HG03039 (cell line): ENCODE data around the gene SSH3.

ENCODE experiments used
- ATAC-seq: cut with Tn5 transposase; IDR thresholded peaks from one replicate; pipeline ENCODE4 v1.9.1; 2021; ENCODE audit warnings: mild to moderate bottlenecking, moderate library complexity; ENCODE audit not compliant: unreplicated experiment

SSH3 gene

GRCh38 chr11:67289651-67290479 is 13.5 kb upstream of the SSH3 start:
- no peak for ATAC-seq

GRCh38 chr11:67290801-67291200 is 12.5 kb upstream of the SSH3 start:
- no peak for ATAC-seq

GRCh38 chr11:67291481-67292381 is 11.6 kb upstream of the SSH3 start:
- no peak for ATAC-seq

- ATAC-seq: no peak
Observed at GRCh38 chr11:67292671-67293070, 10.7 kb upstream of the SSH3 start.

GRCh38 chr11:67293090-67293489 is 10.2 kb upstream of the SSH3 start:
- no peak for ATAC-seq

- ATAC-seq: no peak
Observed at GRCh38 chr11:67295846-67296245, 7.5 kb upstream of the SSH3 start.

- no peak for ATAC-seq
Observed at GRCh38 chr11:67298786-67299185, 4.5 kb upstream of the SSH3 start.

- ATAC-seq: no peak
Observed at GRCh38 chr11:67299471-67300191, 3.7 kb upstream of the SSH3 start.

GRCh38 chr11:67300256-67300755 is 3.0 kb upstream of the SSH3 start:
- no peak for ATAC-seq

GRCh38 chr11:67300756-67301312 is 2.5 kb upstream of the SSH3 start:
- no peak for ATAC-seq

GRCh38 chr11:67301313-67301921 is 1.9 kb upstream of the SSH3 start:
- ATAC-seq: no peak

GRCh38 chr11:67301951-67302516 is 1.3 kb upstream of the SSH3 start:
- no peak for ATAC-seq

- no peak for ATAC-seq
Observed at GRCh38 chr11:67302571-67303131, 679 bp upstream of the SSH3 start.

GRCh38 chr11:67303835-67304411 is 593 bp downstream of the SSH3 start:
- ATAC-seq: no peak

GRCh38 chr11:67304511-67305113 is 1.3 kb downstream of the SSH3 start:
- ATAC-seq: no peak

GRCh38 chr11:67306769-67307544 is 3.6 kb downstream of the SSH3 start:
- ATAC-seq: no peak

- no peak for ATAC-seq
Observed at GRCh38 chr11:67307545-67308001, 4.2 kb downstream of the SSH3 start.
